Measurements from ENCODE around the gene RILPL1.
"Not testable (repeated sequence)": the region's sequence is repeated elsewhere in the genome, so short reads cannot be mapped to it uniquely, and the experiment has no call there.

Gene RILPL1

DNA sequence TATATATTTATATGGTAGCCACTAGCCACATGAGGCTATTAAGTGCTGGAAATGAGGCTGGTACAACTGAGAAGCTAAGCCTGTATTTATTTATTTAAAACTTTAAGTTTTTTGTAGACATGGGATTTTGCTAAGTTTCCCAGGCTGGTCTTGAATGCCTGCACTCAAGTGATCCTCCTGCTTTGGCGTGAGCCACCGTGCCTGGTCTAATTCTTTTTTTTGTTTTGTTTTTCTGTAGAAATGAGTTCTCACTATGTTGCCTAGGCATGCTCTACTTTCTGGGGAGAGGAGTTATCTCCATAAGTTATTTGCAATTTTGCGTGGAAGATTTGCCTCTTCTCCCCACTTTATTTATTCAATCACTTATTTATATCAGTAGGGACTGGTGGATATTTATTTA lies 80.4 kb downstream of the RILPL1 start:
- DNase-seq: no peak

DNA sequence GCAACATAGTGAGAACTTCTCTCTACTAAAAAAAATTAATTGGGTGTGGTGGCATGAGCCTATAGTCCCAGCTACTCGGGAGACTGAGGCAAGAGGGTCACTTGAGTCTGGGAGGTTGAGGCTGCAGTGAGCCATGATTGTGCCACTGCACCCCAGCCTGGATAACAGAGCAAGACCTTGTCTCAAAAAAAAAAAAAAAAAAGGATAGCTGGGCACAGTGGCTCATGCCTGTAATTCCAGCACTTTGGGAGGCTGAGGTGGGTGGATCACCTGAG lies 81.3 kb downstream of the RILPL1 start:
- DNase-seq: not testable (repeated sequence)

DNA sequence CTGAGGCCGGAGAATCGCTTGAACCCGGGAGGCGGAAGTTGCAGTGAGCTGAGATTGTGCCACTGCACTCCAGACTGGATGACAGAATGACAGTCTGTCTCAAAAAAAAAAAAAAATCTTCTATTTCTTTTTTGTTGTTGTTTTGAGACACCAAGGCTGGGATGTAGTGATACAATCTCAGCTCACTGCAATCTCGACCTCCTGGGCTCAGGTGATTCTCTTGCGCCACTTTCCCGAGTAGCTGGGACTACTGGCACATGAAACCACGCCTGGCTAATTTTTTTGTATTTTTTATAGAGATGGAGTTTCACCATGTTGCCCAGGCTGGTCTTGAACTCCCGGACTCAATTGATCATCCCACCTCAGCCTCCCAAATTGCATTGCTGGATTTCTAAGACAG lies 82.9 kb downstream of the RILPL1 start:
- DNase-seq: no peak

- DNase-seq: no peak
These were observed 83.7 kb downstream of the RILPL1 start for GRCh38 chr12:123449856-123450255.

- DNase-seq: no peak
These were observed 84.2 kb downstream of the RILPL1 start for GRCh38 chr12:123449249-123449733.

DNA sequence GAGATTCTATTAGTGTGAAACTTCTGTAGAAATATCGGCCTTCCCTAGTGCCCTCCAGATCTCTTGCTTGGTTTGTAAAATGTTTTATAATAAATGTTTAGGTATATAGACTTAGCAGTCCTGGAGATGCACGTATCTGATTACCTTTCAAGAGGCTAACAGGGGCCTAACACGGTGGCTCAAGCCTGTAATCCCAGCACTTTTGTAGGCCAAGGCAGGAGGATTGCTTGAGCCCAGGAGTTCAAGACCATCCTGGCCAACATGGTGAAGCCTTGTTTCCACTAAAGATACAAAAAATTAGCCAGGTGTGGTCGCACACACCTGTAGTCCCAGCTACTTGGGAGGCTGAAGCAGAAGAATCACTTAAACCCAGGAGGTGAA lies 87.2 kb downstream of the RILPL1 start:
- no peak for DNase-seq

DNA sequence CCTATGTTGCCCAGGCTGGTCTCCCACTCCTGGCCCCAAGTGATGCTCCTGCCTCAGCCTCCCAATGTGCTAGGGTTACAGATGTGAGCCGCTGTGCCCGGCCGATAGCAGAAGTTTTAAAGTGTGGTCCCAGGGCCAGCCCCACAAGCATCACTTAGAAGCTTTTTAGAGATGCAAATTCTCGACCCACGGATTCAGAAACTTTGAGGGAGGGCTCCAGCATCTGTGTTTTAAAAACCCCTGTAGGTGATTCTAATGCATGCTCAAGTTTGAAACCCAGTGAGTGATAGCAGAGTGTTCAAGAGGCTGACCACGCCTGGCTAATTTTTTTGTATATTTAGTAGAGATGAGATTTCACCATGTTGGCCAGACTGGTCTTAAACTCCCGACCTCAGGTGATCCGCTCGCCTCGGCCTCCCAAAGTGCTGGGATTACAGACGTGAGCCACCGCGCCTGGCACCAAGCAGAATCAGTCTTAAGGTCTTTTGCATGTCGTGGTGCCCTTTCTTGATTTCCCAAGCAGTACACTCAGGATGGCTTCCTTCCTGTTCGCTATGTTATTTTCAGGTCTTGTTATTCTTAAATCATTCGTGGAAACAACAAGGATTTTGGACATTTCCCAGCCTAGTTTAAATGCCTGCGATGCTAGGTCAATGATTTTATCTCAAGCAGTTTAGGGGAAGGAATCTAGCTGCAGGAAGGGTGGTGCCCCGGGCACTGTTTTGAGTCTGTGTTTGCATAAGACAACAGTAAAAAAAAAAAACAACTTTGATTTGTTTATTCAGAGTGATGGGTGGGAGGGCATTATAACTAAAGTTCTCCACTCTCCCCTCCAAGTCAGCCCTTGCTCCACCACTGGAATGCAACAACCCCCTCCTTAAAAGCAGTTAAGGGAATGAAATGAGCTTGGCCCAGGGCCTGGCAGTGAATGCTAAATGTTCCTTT lies 87.9 kb downstream of the RILPL1 start:
- DNase-seq: no peak

DNA sequence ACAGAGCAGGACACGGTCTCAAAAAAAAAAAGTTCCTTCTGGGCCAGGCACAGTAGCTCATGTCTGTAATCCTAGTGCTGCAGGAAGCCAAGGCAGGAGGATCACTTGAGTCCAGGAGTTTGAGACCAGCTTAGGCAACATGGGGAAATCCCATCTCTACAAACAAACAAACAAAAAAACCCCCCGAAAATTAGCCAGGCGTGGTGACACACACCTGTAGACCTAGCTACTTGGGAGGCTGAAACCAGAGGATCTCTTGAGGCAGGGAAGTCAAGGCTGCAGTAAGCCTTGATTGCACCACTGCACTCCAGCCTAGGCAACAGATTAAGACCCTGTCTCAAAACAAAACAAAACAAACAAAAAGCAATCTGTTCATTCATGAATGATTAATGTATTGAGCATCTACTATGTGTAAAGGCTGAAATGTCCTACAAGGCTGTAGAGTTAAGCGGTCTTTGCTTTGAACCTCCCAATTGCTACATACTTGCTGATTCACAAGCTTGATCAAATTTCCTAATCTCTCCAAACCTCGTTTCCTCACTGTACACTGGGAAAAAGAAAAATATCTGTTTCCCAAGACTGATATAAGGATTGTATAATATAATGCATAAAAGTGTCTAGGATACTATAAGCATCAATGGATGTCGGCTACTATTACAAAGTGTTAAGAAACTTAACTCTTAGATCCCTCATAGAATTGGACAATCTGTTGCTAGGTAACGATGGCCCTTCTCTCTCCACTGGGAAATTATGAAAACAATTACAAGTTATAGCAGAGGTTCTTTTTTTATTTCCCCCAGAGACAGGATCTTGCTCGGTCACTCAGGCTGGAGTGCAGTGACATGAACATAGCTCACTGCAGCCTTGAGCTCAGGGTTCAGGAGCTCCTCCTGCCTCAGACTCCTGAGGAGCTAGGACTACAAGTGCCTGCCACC lies 89.2 kb downstream of the RILPL1 start:
- DNase-seq: no peak

- DNase-seq: no peak
These were observed 90.7 kb downstream of the RILPL1 start for GRCh38 chr12:123442774-123443173.

DNA sequence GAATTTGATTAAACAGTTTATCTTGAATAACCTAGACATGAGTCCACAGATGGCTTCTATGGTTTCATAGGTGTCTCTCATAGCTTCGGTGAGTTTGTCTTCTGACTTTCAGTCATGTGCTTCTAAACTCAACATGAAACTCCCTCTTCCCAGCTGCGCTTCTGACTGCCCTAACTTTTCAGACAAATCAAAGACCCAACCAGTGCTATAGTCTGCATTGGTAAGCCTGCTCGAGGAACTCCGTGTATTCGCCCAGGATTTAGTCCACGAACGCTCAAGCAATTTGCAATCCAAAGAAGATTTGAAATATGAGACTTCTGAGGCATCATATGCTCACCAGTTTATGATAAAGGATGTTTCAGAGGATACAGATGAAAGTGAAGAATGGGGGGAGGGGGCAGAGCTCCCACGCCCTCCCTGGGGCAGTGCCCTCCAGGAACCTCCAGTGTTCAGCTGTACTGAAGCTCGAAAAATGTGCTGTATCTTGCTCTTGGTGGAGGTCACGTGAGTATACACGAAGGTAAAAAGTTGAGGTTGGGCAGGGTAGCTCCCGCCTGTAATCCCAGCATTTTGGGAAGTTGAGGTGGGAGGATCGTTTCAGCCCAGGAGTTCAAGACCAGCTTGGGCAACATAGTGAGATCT lies 91.9 kb downstream of the RILPL1 start:
- DNase-seq: no peak

DNA sequence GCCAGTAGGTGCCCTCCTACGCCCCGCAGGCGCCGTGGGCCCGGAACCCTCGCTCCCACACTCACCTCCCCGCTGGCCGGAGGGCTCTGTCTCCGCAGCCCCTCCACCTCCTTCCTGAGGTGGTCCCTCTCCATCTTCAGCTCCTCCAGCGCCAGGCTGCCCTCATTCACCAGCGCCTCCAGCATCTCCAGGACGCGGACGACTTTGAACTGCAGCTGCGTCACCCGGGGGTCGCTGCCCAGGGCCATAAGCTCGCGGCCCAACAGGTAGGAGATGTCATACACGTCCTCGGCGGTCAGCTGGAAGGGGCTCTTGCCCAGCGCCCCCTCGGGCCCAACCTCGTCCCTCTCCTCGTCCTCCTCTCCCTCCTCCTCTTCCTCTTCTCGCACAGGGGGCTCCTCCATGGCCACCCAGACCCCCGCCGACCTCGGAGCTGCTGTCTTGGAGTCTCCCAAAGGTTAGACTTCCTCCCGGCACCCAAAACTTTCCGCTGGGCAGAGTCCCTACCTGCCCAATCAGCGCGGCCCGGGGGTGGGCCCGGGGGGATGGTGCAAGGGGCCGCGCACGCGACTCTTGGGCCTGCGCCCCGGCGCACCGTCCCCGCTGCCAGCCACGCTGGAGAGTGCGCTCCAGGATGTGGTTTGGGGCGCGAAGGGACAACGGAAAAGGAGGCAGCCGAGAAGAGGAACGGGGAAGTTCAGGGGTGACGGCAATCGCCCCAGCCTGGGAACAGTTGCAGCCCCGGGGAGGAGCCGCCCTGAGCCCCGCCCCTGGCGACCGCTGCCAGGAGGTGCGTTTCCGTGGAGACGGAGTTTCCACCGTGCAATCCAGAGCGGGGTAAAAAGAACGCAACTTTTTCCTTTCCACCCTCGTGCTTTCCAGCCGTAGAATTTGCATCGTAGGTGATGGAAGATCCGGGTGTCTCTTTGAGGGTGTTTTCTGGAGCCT lies 97.2 kb downstream of the RILPL1 start, which contains the start of gene RILPL2:
TSS of gene RILPL2 (minus strand) at position 668 of the 948 bp plus-strand sequence. CDS start at position 404, 264 bp downstream.
- peak; percentile 95 for DNase-seq

DNA sequence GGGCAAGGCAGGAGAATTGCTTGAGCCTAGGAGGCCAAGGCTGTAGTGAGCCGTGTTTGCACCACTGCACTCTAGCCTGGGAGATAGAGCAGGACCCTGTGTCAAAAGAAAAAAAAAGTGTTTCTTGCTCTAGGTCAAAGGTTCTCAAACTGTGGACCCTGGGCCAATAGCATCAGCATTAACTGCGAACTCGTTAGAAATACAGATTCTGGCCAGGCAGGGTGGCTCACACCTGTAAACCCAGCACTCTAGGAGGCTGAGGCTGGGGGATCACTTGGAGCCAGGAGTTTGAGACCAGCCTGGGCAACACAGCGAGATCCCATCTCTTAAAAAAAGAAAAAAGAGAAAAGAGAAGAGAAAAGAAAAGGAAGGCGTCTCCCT lies 97.9 kb downstream of the RILPL1 start:
- DNase-seq: no peak

DNA sequence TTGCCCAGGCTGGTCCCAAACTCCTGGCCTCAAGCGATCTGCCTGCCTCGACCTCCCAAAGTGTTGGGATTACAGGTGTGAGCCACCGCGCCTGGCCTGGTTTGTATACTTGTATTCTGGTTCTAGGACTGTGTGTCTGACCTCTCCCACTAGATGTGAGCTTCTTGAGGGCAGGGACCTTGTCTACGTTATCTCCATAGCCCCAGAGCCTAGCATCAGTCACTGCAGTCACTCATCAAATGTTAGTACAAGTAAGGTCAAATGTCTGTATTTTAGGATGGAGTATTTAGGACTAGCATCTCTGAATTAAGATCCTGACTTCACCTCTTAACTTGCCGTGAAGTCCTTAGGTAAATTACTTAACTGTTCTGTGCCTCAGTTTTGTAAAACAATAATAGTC lies 99.9 kb downstream of the RILPL1 start:
- no peak for DNase-seq

DNA sequence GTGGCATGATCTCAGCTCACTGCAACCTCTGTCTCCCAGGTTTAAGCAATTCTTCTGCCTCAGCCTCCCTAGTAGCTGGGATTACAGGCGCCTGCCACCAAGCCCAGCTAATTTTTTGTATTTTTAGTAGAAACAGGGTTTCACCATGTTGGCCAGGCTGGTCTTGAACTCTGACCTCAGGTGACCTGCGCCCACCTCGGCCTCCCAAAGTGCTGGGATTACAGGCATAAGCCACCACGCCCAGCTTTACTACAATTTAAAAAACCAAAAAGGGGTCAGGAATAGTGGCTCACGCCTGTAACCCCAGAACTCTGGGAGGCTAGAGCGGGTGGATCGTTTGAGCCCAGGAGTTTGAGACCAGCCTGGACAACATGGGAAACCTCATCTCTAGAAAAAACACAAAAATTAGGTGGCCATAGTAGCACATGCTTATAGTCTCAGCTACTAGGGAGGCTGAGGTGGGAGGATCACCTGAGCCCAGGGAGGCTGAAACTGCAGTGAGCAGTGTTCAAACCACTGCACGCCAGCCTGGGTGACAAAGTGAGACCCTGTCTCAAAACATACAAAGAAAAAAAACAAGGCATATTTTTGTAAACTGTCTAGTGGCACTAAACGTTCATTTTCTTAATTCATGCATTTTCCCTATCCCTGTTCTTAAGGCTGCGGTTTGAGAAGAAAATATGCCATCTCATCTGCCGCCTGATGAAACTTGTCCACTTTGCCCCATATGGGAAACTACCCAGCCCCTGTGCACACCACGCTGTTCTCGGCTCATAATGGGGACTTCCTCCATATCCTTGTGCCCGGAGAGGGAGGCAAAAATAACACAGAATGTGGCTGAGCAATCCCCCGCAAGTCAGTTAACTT lies 101.3 kb downstream of the RILPL1 start:
- peak; percentile 46 for DNase-seq

DNA sequence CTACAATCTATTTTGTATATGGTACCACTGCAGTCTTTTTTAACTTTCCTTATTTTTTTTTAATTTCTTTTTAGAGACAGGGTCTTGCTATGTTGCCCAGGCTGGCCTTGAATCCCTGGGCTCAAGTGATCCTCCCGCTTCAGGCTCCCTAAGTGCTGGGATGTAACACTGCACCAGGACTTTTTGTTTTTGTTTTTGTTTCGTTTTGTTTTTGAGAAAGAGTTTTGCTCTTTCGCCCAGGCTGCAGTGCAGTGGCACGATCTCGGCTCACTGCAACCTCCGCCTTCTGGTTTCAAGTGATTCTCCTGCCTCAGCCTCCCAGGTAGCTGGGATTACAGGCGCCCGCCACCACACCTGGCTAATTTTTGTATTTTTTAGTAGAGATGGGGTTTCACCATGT lies 104.4 kb downstream of the RILPL1 start:
- DNase-seq: not testable (repeated sequence)

DNA sequence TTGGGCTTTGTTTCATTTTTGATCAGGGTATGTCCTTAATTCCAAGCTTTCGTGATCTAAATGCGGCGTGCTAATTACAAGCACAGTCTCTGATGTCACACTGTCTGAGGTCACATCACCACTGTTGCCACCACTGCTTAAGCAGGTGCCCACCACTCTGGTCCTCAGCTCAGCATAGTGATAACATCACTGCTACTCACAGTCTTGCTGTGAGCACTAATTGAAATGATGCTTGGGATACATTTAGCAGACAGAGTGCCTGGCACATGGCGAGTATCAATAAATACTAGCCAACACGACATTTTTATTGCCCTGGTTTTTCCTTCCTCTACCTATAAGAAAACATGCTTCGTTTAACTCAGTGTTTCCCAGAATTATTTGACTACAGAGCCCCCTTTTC lies 104.9 kb downstream of the RILPL1 start:
- no peak for DNase-seq

GRCh38 chr12:123427036-123427769 lies 106.3 kb downstream of the RILPL1 start:
- peak; percentile 42 for DNase-seq

- no peak for DNase-seq
These were observed 112.2 kb downstream of the RILPL1 start for GRCh38 chr12:123421314-123421713.
